Endothelial cell of umbilical vein (primary cell): Measurements from ENCODE around the gene ELAC1.

Source experiments
- CTCF ChIP-seq, 2 donors: IDR thresholded peaks; 1 replicate in 1 of 2; 2 replicates in 1 of 2; pipeline ENCODE4 v1.5.1; 2011; ENCODE audit warnings: low read length in 2 of 2, mild to moderate bottlenecking in 2 of 2, moderate library complexity in 2 of 2, control low read depth in 1 of 2, inconsistent platforms in 1 of 2, low read depth in 1 of 2; ENCODE audit not compliant: insufficient read depth in 1 of 2; ENCODE audit errors: extremely low read depth in 1 of 2
- EZH2 ChIP-seq: IDR thresholded peaks from 2 replicates; pipeline ENCODE4 v1.6.1; 2012; ENCODE audit warnings: borderline replicate concordance, low read depth, mild to moderate bottlenecking, moderate library complexity, low read length, inconsistent platforms; ENCODE audit not compliant: severe bottlenecking
- FOS ChIP-seq: IDR thresholded peaks from 2 replicates; pipeline ENCODE4 v1.6.1; 2011; ENCODE audit warnings: mild to moderate bottlenecking, low read length, moderate library complexity, borderline replicate concordance; ENCODE audit not compliant: insufficient read depth
- GATA2 ChIP-seq: IDR thresholded peaks from 2 replicates; pipeline ENCODE4 v1.7.0; 2011; ENCODE audit warnings: low read depth, mild to moderate bottlenecking, moderate library complexity, mixed read lengths, low read length; ENCODE audit not compliant: insufficient read length, insufficient read depth
- JUN ChIP-seq: IDR thresholded peaks from 2 replicates; pipeline ENCODE4 v1.6.1; 2011; ENCODE audit warnings: borderline replicate concordance, low read depth; ENCODE audit not compliant: insufficient read length, insufficient read depth
- MAX ChIP-seq: IDR thresholded peaks from 2 replicates; pipeline ENCODE4 v1.6.1; 2011; ENCODE audit not compliant: insufficient read depth, insufficient read length
- MYC ChIP-seq: IDR thresholded peaks from one replicate; pipeline ENCODE4 v1.6.1; 2011; ENCODE audit warnings: mild to moderate bottlenecking, low read depth, low read length
- POLR2A ChIP-seq: IDR thresholded peaks from 2 replicates; pipeline ENCODE4 v1.6.1; 2012; ENCODE audit warnings: low read depth, mild to moderate bottlenecking, control low read depth, low read length
- POLR2AphosphoS5 ChIP-seq: IDR thresholded peaks from 2 replicates; pipeline ENCODE4 v1.6.1; 2012; ENCODE audit warnings: low read depth, mild to moderate bottlenecking, control low read depth, low read length, moderate library complexity; ENCODE audit not compliant: insufficient read depth

- TF ChIP-seq CTCF (IDR thresholded peaks at IDR 0.05; ENCODE audit: extremely low read depth in 1 of 2, insufficient read depth in 1 of 2, low read depth in 1 of 2, low read length in 2 of 2) (no peak), EZH2 (no peak), POLR2A (no peak), POLR2AphosphoS5 (no peak), FOS (no peak), GATA2 (no peak), MYC (no peak), MAX (no peak), JUN (no peak)
These were observed 1.6 kb downstream of the ELAC1 start for GRCh38 chr18:50969448-50969847.
